SK-N-SH (cell line): Measurements from ENCODE around the gene LRRC25.
A peak's percentile ranks its signal among the peaks of the same experiment; 100 is the strongest.

ENCODE experiments used
- MAX ChIP-seq: IDR thresholded peaks from 2 replicates; pipeline ENCODE4 v1.4.0; 2012; ENCODE audit warnings: low read depth
- POLR2AphosphoS5 ChIP-seq: IDR thresholded peaks from 2 replicates; pipeline ENCODE4 v1.6.1; 2012; ENCODE audit warnings: low read depth, low read length
- ZBTB33 ChIP-seq: IDR thresholded peaks from 2 replicates; pipeline ENCODE4 v1.4.0; 2012; ENCODE audit warnings: low read depth, borderline replicate concordance

- TF ChIP-seq ZBTB33 (no peak), POLR2AphosphoS5 (no peak), MAX (peak; percentile 60; the same call in 1 of the 2 replicates)
Measured at GRCh38 chr19:18437491-18438330, 40.3 kb upstream of the LRRC25 start, which contains the start of gene ISYNA1.
